RWPE2 (cell line): ENCODE results near the gene TTC1.

Source experiments
- ATAC-seq: fragments of 200-7000 bp; cut with Tn5 transposase; 3 replicates; pipeline ENCODE4 v1.9.1; 2021; ENCODE audit warnings: low read depth
- DNase-seq: peaks from one replicate; pipeline ENCODE4 v3.0.0-alpha.2; 2020; ENCODE audit warnings: low spot score
- H3K27ac ChIP-seq: fragments of 450-650 bp; 2 replicates; pipeline ENCODE4 v1.5.1; 2017; ENCODE audit warnings: mild to moderate bottlenecking; ENCODE audit not compliant: poor library complexity, severe bottlenecking
- H3K27me3 ChIP-seq: fragments of 250-450 bp; sonication (Bioruptor Pico); 2 replicates; pipeline ENCODE4 v1.5.1; 2021; ENCODE audit warnings: mild to moderate bottlenecking, moderate library complexity; ENCODE audit not compliant: insufficient read depth, poor library complexity, severe bottlenecking
- H3K36me3 ChIP-seq: fragments of 250-450 bp; sonication (Bioruptor Pico); 2 replicates; pipeline ENCODE4 v1.5.1; 2020; ENCODE audit warnings: low read depth, mild to moderate bottlenecking, moderate library complexity
- H3K4me1 ChIP-seq: fragments of 250-450 bp; sonication (Bioruptor Pico); 2 replicates; pipeline ENCODE4 v1.5.1; 2021; ENCODE audit warnings: mild to moderate bottlenecking, moderate library complexity; ENCODE audit not compliant: insufficient read depth, poor library complexity, severe bottlenecking
- H3K4me3 ChIP-seq: fragments of 250-450 bp; sonication (Bioruptor Pico); 2 replicates; pipeline ENCODE4 v1.5.1; 2021; ENCODE audit warnings: mild to moderate bottlenecking, moderate library complexity; ENCODE audit not compliant: severe bottlenecking
- H3K9me3 ChIP-seq: fragments of 250-450 bp; sonication (Bioruptor Pico); 2 replicates; pipeline ENCODE4 v1.5.1; 2021; ENCODE audit warnings: mild to moderate bottlenecking, moderate library complexity; ENCODE audit not compliant: severe bottlenecking
- TF ChIP-seq, protein P1 (sequence below): fragments of 450-650 bp; IDR thresholded peaks from one replicate; pipeline ENCODE4 v1.5.1; 2017; ENCODE audit warnings: mild to moderate bottlenecking, moderate library complexity; ENCODE audit not compliant: poor library complexity, severe bottlenecking

The TTC1 gene

DNA sequence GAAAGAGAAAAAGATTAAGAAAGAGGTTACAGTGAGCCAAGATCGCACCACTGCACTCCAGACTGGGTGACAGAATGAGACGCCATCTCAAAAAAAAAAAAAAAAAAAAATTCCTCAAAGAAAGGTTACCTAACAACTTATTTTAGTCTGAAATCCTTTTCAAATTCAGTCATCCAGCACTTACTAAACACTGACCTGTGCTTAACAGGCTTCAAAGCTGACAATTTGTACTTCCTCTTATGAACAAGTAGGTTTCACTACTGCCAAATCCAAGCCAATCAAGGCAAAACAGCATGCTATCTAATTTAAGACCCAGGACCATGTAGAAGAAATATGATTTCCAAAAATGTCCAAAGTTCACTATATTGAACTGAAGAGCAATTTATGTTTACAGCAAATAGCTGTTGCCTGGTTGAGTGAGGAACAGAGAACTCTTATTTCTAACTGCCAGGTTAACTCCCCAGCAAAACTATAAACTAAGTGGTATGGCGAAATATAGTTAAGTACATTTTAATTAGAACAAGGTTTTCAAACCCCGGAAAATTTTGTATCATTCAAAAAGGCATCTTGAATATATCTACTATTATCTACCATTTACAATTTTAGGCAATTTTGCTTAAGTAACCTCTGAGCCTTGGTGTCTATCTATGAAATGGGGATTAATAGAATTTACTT is 96.9 kb downstream of the TTC1 start:
- ATAC-seq: no peak
- Histone ChIP-seq H3K27ac (no peak overlapping the region), H3K36me3 (peaks cover 58% of the 10 kb centered on the region), H3K9me3 (no peaks in the 10 kb centered on the region), H3K4me1 (no peaks in the 10 kb centered on the region), H3K4me3 (no peak overlapping the region), H3K27me3 (no peaks in the 10 kb centered on the region)
- TF ChIP-seq, protein P1, sequence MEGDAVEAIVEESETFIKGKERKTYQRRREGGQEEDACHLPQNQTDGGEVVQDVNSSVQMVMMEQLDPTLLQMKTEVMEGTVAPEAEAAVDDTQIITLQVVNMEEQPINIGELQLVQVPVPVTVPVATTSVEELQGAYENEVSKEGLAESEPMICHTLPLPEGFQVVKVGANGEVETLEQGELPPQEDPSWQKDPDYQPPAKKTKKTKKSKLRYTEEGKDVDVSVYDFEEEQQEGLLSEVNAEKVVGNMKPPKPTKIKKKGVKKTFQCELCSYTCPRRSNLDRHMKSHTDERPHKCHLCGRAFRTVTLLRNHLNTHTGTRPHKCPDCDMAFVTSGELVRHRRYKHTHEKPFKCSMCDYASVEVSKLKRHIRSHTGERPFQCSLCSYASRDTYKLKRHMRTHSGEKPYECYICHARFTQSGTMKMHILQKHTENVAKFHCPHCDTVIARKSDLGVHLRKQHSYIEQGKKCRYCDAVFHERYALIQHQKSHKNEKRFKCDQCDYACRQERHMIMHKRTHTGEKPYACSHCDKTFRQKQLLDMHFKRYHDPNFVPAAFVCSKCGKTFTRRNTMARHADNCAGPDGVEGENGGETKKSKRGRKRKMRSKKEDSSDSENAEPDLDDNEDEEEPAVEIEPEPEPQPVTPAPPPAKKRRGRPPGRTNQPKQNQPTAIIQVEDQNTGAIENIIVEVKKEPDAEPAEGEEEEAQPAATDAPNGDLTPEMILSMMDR: no peak
- no peak for DNase-seq

DNA sequence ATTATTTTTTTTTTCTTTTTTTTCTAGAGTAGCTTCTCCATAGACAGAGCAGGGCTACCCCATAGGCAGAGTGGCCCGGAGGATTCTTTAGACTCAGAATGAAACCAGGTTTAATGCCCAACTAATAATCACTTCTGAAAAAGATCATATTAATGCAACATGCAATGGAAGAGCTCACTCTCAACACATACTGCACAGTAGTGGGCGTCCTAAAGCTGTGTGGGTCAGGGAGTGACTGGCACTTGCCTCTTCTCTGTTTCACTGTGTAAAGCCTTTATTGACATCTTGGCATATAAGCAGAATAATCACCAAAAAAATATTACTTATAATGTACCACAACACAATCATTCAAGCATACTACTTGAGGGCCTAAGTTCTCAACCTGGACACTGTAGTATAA is 99.2 kb downstream of the TTC1 start:
- TF ChIP-seq, protein P1: no peak
- no peak for ATAC-seq
- H3K36me3 ChIP-seq: peaks cover 67% of the 10 kb centered on the region

More for the DNA sequence above, 99.2 kb downstream of the TTC1 start:
- no peaks in the 10 kb centered on the region for H3K27me3 ChIP-seq
- peaks cover 5% of the 10 kb centered on the region for H3K9me3 ChIP-seq
- H3K27ac ChIP-seq: no peak overlapping the region
- no peak for DNase-seq
- H3K4me3 ChIP-seq: no peak overlapping the region
- H3K4me1 ChIP-seq: no peaks in the 10 kb centered on the region
